ENCODE data around the gene YJEFN3.
A peak's percentile ranks its signal among the peaks of the same experiment; 100 is the strongest.

YJEFN3 gene

GRCh38 chr19:19529783-19530422 is 1.2 kb downstream of the YJEFN3 start:
- H3K4me3 ChIP-seq (replicated peaks; ENCODE audit: low read depth, low read length): no peak overlapping the region
- TF ChIP-seq CTCF (IDR thresholded peaks at IDR 0.05; ENCODE audit: low read length, missing control alignments): no peak
- no peak for DNase-seq (ENCODE audit: low read depth)

- DNase-seq (ENCODE audit: low read depth): peak; percentile 32
- no peak for TF ChIP-seq CTCF (IDR thresholded peaks at IDR 0.05; ENCODE audit: low read length, missing control alignments)
- no peak overlapping the region for H3K4me3 ChIP-seq (replicated peaks; ENCODE audit: low read depth, low read length)
Measured at GRCh38 chr19:19530423-19530804, 1.7 kb downstream of the YJEFN3 start.

GRCh38 chr19:19530889-19531288 is 2.2 kb downstream of the YJEFN3 start:
- no peak for TF ChIP-seq CTCF (IDR thresholded peaks at IDR 0.05; ENCODE audit: low read length, missing control alignments)
- DNase-seq (ENCODE audit: low read depth): no peak
- H3K4me3 ChIP-seq (replicated peaks; ENCODE audit: low read depth, low read length): no peak overlapping the region

GRCh38 chr19:19531951-19532805 is 3.5 kb downstream of the YJEFN3 start:
- peak; percentile 97 for TF ChIP-seq CTCF (IDR thresholded peaks at IDR 0.05; ENCODE audit: low read length, missing control alignments)
- no peak overlapping the region for H3K4me3 ChIP-seq (replicated peaks; ENCODE audit: low read depth, low read length)
- peak; percentile 67 for DNase-seq (ENCODE audit: low read depth)

GRCh38 chr19:19532806-19533701 is 4.3 kb downstream of the YJEFN3 start:
- no peak for TF ChIP-seq CTCF (IDR thresholded peaks at IDR 0.05; ENCODE audit: low read length, missing control alignments)
- H3K4me3 ChIP-seq (replicated peaks; ENCODE audit: low read depth, low read length): no peak overlapping the region
- DNase-seq (ENCODE audit: low read depth): no peak

- TF ChIP-seq CTCF (IDR thresholded peaks at IDR 0.05; ENCODE audit: low read length, missing control alignments): no peak
- no peak overlapping the region for H3K4me3 ChIP-seq (replicated peaks; ENCODE audit: low read depth, low read length)
Measured at GRCh38 chr19:19533841-19534240, 5.1 kb downstream of the YJEFN3 start.

More at GRCh38 chr19:19533841-19534240, 5.1 kb downstream of the YJEFN3 start:
- DNase-seq (ENCODE audit: low read depth): no peak
